Keratinocyte (primary cell): ENCODE measurements around the gene NDRG4. TPM values are rescaled to one million over a fixed set of nuclear protein-coding genes. Genes with fewer than 3 reads are reported as not detected.

ENCODE experiments used
- DNase-seq: peaks from one replicate; pipeline ENCODE4 v3.0.0-alpha.2; 2011; ENCODE audit warnings: low read depth, missing footprints, low spot score
- FAIRE-seq: peaks from 2 replicates; lab custom pipeline; 2011; peaks lifted over from hg19 to GRCh38; lab: Jason Lieb, UNC
- H2AFZ ChIP-seq: 2 replicates; pipeline ENCODE4 v1.6.0; 2012; ENCODE audit warnings: low read length, control low read depth, inconsistent platforms; ENCODE audit not compliant: control insufficient read depth
- H3K27ac ChIP-seq: 2 replicates; pipeline ENCODE4 v1.5.1; 2011; ENCODE audit warnings: low read length; ENCODE audit not compliant: control insufficient read depth, insufficient read depth
- H3K27me3 ChIP-seq: 3 replicates; pipeline ENCODE4 v1.6.0; 2011; ENCODE audit warnings: low read length; ENCODE audit not compliant: control insufficient read depth, insufficient read depth; ENCODE audit errors: extremely low read depth
- H3K36me3 ChIP-seq, 2 experiments: 2 replicates in 1 of 2; 3 replicates in 1 of 2; pipeline ENCODE4 v1.5.1; 2011; ENCODE audit warnings: low read length in 2 of 2, mild to moderate bottlenecking in 1 of 2; ENCODE audit not compliant: control insufficient read depth in 2 of 2, insufficient read depth in 2 of 2; ENCODE audit errors: extremely low read depth in 1 of 2
- H3K4me1 ChIP-seq: 3 replicates; pipeline ENCODE4 v1.5.1; 2011; ENCODE audit warnings: low read length; ENCODE audit not compliant: control insufficient read depth, insufficient read depth; ENCODE audit errors: extremely low read depth
- H3K4me2 ChIP-seq: 3 replicates; pipeline ENCODE4 v1.6.0; 2011; ENCODE audit warnings: low read depth, low read length; ENCODE audit not compliant: control insufficient read depth, insufficient read depth; ENCODE audit errors: extremely low read depth
- H3K4me3 ChIP-seq, 3 experiments: fragments of 200-600 bp in 1 of 3; sonication (generic) in 1 of 3; 2 replicates in 2 of 3; 3 replicates in 1 of 3; pipeline ENCODE4 v1.5.1; 2011 to 2016; ENCODE audit warnings: low read length in 3 of 3, mild to moderate bottlenecking in 3 of 3, control low read depth in 2 of 3, inconsistent platforms in 1 of 3, low read depth in 1 of 3, mixed read lengths in 1 of 3, mixed run types in 1 of 3, moderate library complexity in 1 of 3; ENCODE audit not compliant: control insufficient read depth in 2 of 3, insufficient read depth in 2 of 3; ENCODE audit errors: extremely low read depth in 1 of 3
- H3K79me2 ChIP-seq: 2 replicates; pipeline ENCODE4 v1.6.0; 2012; ENCODE audit warnings: low read length; ENCODE audit not compliant: control insufficient read depth, insufficient read depth
- H3K9ac ChIP-seq: 3 replicates; pipeline ENCODE4 v1.6.0; 2011; ENCODE audit warnings: low read length; ENCODE audit not compliant: control insufficient read depth, insufficient read depth; ENCODE audit errors: extremely low read depth
- H3K9me1 ChIP-seq: 3 replicates; pipeline ENCODE4 v1.6.0; 2011; ENCODE audit warnings: low read length; ENCODE audit not compliant: control insufficient read depth, insufficient read depth; ENCODE audit errors: extremely low read depth
- H3K9me3 ChIP-seq: 2 replicates; pipeline ENCODE4 v1.5.1; 2012; ENCODE audit warnings: low read depth, low read length; ENCODE audit not compliant: control insufficient read depth
- H4K20me1 ChIP-seq: 3 replicates; pipeline ENCODE4 v1.6.0; 2011; ENCODE audit warnings: low read length; ENCODE audit not compliant: control insufficient read depth, insufficient read depth; ENCODE audit errors: extremely low read depth
- EZH2 ChIP-seq: IDR thresholded peaks from one replicate; pipeline ENCODE4 v1.6.1; 2012; ENCODE audit warnings: inconsistent platforms, mild to moderate bottlenecking, low read length, moderate library complexity
- dilution Hi-C: fragments of 300-500 bp; cut with MboI; formaldehyde crosslinking; loops from one replicate; pipeline ENCODE4 v1.7.0; 2020; ENCODE audit warnings: low sequenced_read_pairs; ENCODE audit not compliant: extremely low pct_ligation_motif_present
- polyA plus RNA-seq, 5 experiments: library from polyadenylated mRNA; depleted of rRNA in 3 of 5; stranded (reverse) in 3 of 5; stranded (forward) in 1 of 5; unstranded in 1 of 5; fragments of >200 nt; gene quantifications; 1 replicate in 1 of 5; 2 replicates in 3 of 5; 3 replicates in 1 of 5; pipeline versions ENCODE4 v1.2.1 to v1.2.3, GENCODE V29; 2011 to 2012; ENCODE audit warnings: missing spikeins in 2 of 5, low read depth in 1 of 5, low replicate concordance in 1 of 5
- TF ChIP-seq, protein P1 (sequence below), 3 experiments: IDR thresholded peaks in 1 of 3; conservative IDR thresholded peaks in 1 of 3; optimal IDR thresholded peaks in 1 of 3; 2 replicates in 2 of 3; 3 replicates in 1 of 3; pipeline versions ENCODE3 to v1.5.1; 2011; ENCODE audit warnings: low read length in 3 of 3, mild to moderate bottlenecking in 3 of 3, moderate library complexity in 2 of 3, control low read depth in 1 of 3, inconsistent platforms in 1 of 3; ENCODE audit not compliant: insufficient read depth in 2 of 3; ENCODE audit errors: extremely low read depth in 1 of 3

Gene NDRG4
- polyA plus RNA-seq, 1 donor (not counting 4 experiments of a cell fraction or from before 2014, with no cell fraction given): 1.1 TPM

DNA sequence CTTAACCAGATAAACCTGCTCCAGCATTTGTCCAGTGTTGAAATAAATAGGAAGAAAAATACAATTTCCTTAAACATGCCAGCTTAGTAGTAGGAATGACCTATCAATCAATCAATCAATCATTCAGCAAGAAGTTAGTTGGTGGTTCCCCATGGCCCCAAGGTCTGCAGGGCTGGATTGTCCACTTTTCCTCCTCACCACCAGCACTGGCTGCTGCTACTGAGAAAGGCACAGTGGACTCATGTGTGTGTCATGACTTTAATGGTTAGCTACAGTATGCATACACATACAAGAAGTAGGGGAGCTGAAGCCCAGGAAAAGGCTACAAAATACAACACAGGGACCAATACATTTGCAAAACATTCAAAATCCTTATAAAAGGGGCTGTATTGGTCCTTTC is 19.8 kb downstream of the NDRG4 start:
- FAIRE-seq (no peak), DNase-seq (no peak)
- Histone ChIP-seq H3K4me1 (peaks cover 14% of the 10 kb centered on the region), H3K9ac (no peak overlapping the region), H3K9me1 (no peaks in the 10 kb centered on the region), H3K36me3 (peaks cover 20 to 38% of the 10 kb centered on the region in 2 experiments), H3K4me2 (no peak overlapping the region), H3K27ac (no peak overlapping the region), H4K20me1 (peaks cover 11% of the 10 kb centered on the region), H3K27me3 (no peaks in the 10 kb centered on the region), H3K79me2 (no peaks in the 10 kb centered on the region), H2AFZ (no peak overlapping the region), H3K4me3 (no peak overlapping the region), H3K9me3 (no peaks in the 10 kb centered on the region)
- TF ChIP-seq EZH2: no peak
- TF ChIP-seq, protein P1, sequence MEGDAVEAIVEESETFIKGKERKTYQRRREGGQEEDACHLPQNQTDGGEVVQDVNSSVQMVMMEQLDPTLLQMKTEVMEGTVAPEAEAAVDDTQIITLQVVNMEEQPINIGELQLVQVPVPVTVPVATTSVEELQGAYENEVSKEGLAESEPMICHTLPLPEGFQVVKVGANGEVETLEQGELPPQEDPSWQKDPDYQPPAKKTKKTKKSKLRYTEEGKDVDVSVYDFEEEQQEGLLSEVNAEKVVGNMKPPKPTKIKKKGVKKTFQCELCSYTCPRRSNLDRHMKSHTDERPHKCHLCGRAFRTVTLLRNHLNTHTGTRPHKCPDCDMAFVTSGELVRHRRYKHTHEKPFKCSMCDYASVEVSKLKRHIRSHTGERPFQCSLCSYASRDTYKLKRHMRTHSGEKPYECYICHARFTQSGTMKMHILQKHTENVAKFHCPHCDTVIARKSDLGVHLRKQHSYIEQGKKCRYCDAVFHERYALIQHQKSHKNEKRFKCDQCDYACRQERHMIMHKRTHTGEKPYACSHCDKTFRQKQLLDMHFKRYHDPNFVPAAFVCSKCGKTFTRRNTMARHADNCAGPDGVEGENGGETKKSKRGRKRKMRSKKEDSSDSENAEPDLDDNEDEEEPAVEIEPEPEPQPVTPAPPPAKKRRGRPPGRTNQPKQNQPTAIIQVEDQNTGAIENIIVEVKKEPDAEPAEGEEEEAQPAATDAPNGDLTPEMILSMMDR (optimal IDR thresholded peaks at IDR 0.05 in 1 of 3, IDR thresholded peaks at IDR 0.05 in 1 of 3, conservative IDR thresholded peaks at IDR 0.05 in 1 of 3; ENCODE audit: extremely low read depth in 1 of 3, insufficient read depth in 2 of 3, low read length in 3 of 3): no peak
- dilution Hi-C loops: no loop called here

DNA sequence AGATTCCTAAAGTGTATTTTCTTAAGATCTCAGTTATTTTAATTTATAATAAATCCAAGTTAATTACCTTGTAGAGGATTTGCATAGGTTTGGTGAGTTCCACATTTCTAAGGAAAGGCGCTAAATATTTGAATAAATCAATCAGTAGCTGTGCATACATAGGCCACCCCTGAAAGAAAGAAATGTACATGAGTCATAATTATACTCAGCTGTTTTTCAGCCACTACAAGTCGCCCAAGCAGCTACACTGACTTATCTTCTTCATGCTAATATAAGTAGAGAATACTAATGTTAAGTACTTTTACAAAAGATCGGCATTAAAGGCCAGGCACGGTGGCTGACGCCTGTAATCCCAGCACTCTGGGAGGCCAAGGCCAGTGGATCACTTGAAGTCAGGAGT is 30.2 kb downstream of the NDRG4 start:
- Histone ChIP-seq H2AFZ (no peak overlapping the region), H3K4me3 (no peak overlapping the region), H3K27me3 (no peaks in the 10 kb centered on the region), H3K27ac (no peak overlapping the region), H4K20me1 (no peaks in the 10 kb centered on the region), H3K9me3 (no peaks in the 10 kb centered on the region), H3K36me3 (peaks cover 27 to 36% of the 10 kb centered on the region in 2 experiments), H3K4me1 (no peaks in the 10 kb centered on the region), H3K9ac (no peak overlapping the region), H3K79me2 (no peaks in the 10 kb centered on the region), H3K9me1 (no peaks in the 10 kb centered on the region), H3K4me2 (no peak overlapping the region)
- dilution Hi-C loops: no loop called here
- DNase-seq (no peak), FAIRE-seq (no peak)
- no peak for TF ChIP-seq EZH2
- TF ChIP-seq, protein P1 (optimal IDR thresholded peaks at IDR 0.05 in 1 of 3, IDR thresholded peaks at IDR 0.05 in 1 of 3, conservative IDR thresholded peaks at IDR 0.05 in 1 of 3; ENCODE audit: extremely low read depth in 1 of 3, insufficient read depth in 2 of 3, low read length in 3 of 3): no peak
